HL-60 (cell line): Measurements from ENCODE around the gene URB2.

ENCODE experiments used
- DNase-seq, 2 experiments: peaks; one replicate each; pipeline ENCODE4 v3.0.0-alpha.2; 2010 to 2020; ENCODE audit warnings: low read depth in 1 of 2, low spot score in 1 of 2
- H3K27ac ChIP-seq: fragments of 250-450 bp; sonication (Bioruptor Pico); replicated peaks from 2 replicates; pipeline ENCODE4 v1.5.1; 2020; ENCODE audit warnings: mild to moderate bottlenecking, moderate library complexity
- H3K27me3 ChIP-seq: fragments of 250-450 bp; sonication (Bioruptor Pico); 2 replicates; pipeline ENCODE4 v1.5.1; 2021; ENCODE audit warnings: mild to moderate bottlenecking, moderate library complexity; ENCODE audit not compliant: insufficient read depth, poor library complexity, severe bottlenecking
- H3K4me3 ChIP-seq: replicated peaks from 2 replicates; pipeline ENCODE4 v1.5.1; 2011; ENCODE audit warnings: mild to moderate bottlenecking, control low read depth, low read length; ENCODE audit not compliant: insufficient read depth
- CTCF ChIP-seq: IDR thresholded peaks from one replicate; pipeline ENCODE4 v1.5.1; 2011; ENCODE audit warnings: low read length, control low read depth, inconsistent platforms; ENCODE audit not compliant: insufficient read depth
- GABPA ChIP-seq: IDR thresholded peaks from 2 replicates; pipeline ENCODE4 v1.6.1; 2012; ENCODE audit warnings: low read depth
- POLR2AphosphoS5 ChIP-seq: IDR thresholded peaks from 2 replicates; pipeline ENCODE4 v1.6.1; 2012; ENCODE audit warnings: low read depth
- REST ChIP-seq: IDR thresholded peaks from 2 replicates; pipeline ENCODE4 v1.6.1; 2012; ENCODE audit warnings: low read depth; ENCODE audit not compliant: insufficient replicate concordance
- SPI1 ChIP-seq: IDR thresholded peaks from 2 replicates; pipeline ENCODE4 v1.6.1; 2012; ENCODE audit warnings: low read depth, mild to moderate bottlenecking, borderline replicate concordance

Gene URB2

DNA sequence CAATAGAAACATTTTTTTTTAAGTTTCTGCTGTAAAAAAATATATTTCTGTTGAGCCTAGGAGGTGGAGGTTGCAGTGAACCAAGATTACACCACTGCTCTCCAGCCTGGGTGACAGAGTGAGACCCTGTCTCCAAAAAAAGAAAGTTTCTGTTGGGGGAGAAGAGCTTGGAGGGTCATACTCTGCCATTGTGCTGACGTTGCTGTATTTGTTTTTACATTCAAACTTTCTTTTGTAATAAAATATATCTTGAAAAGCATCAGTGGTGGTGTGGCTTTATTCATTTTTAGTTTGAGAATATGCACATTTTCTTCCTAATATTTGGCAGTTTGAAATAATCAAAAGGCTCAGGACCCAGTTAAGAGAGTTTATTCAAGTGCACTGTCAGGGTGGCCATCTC, 64.6 kb downstream of the URB2 start:
- DNase-seq, result no peak
- Histone ChIP-seq H3K27ac (no peak overlapping the region), H3K27me3 (no peaks in the 10 kb centered on the region), H3K4me3 (no peak overlapping the region)
- TF ChIP-seq CTCF (no peak), POLR2AphosphoS5 (no peak), SPI1 (no peak), REST (no peak), GABPA (no peak)

DNA sequence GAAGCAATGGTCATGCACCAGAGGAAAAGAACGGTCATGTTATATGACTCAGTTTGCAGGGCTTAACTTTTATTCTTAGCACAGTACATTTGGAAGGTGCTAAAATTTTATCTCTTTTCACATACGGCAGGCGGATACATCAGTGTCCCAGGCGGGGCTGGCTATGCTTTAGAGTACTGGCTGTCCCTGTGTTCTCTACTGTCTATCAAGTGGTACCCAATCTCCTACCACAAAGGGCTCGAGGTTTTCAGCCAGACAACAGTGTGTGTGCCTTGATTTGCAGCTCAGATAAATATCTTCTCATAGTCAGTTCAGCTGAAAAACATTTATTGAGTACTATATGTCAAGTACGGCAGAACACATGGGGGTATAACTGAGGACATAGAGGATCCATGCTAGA, 65.3 kb downstream of the URB2 start:
- H3K4me3 ChIP-seq, result no peak overlapping the region
- no peak overlapping the region for H3K27ac ChIP-seq
- TF ChIP-seq GABPA (no peak), REST (no peak)
- no peak for DNase-seq
- no peaks in the 10 kb centered on the region for H3K27me3 ChIP-seq

GRCh38 chr1:229693129-229693900, 67.3 kb downstream of the URB2 start:
- DNase-seq, result no peak
- Histone ChIP-seq H3K27me3 (no peaks in the 10 kb centered on the region), H3K4me3 (no peak overlapping the region), H3K27ac (no peak overlapping the region)
- no peak for TF ChIP-seq SPI1
- TF ChIP-seq POLR2AphosphoS5, result no peak
- TF ChIP-seq REST, result no peak
- no peak for TF ChIP-seq CTCF
- TF ChIP-seq GABPA, result no peak
